Measurements from ENCODE around the gene SLC16A8. TPM values are rescaled to one million over a fixed set of nuclear protein-coding genes. Genes with fewer than 3 reads are reported as not detected.

SLC16A8 gene
- total and polyA plus RNA-seq, 2 of the 13 experiments (the other 11 are each of a cell fraction or from before 2014, with no cell fraction given), result not detected

GRCh38 chr22:38032681-38033521 is 51.1 kb downstream of the SLC16A8 start (continued):
- TF ChIP-seq EP300 (IDR thresholded peaks at IDR 0.05; ENCODE audit: low read depth in 2 of 2, low read length in 2 of 2) (peak in 1 of 2 experiments; percentile 29; a peak in 1 of 4 replicates), EP300 (CRISPR knock-in tag; IDR thresholded peaks at IDR 0.05; ENCODE audit: borderline replicate concordance) (0 out of 2 replicates have a peak, but pooled peaks have one; percentile 47), ZNF670 (CRISPR knock-in tag; IDR thresholded peaks at IDR 0.05; ENCODE audit: borderline replicate concordance) (no peak), TFAP4 (IDR thresholded peaks at IDR 0.05; ENCODE audit: borderline replicate concordance, low read depth) (peak; percentile 41; the same call in 1 of the 2 replicates), JUND (CRISPR knock-in tag; IDR thresholded peaks at IDR 0.05) (0 out of 2 replicates have a peak, but pooled peaks have one; percentile 21), AHDC1 (CRISPR knock-in tag; IDR thresholded peaks at IDR 0.05; ENCODE audit: borderline replicate concordance) (0 out of 2 replicates have a peak, but pooled peaks have one; percentile 37), HIVEP1 (CRISPR knock-in tag; IDR thresholded peaks at IDR 0.05) (no peak), AGO1 (IDR thresholded peaks at IDR 0.05; ENCODE audit: low read depth, low read length, poor library complexity, severe bottlenecking) (no peak), KLF16 (CRISPR knock-in tag; IDR thresholded peaks at IDR 0.05) (peak in 1 of 2 experiments; percentile 33; a peak in 1 of 4 replicates), RARA (CRISPR knock-in tag; IDR thresholded peaks at IDR 0.05) (peak; percentile 90), FOXA3 (CRISPR knock-in tag; IDR thresholded peaks at IDR 0.05) (peak; percentile 80), TBP (CRISPR knock-in tag; IDR thresholded peaks at IDR 0.05) (no peak), BCL6 (CRISPR knock-in tag; IDR thresholded peaks at IDR 0.05) (0 out of 2 replicates have a peak, but pooled peaks have one; percentile 15), TCF7 (IDR thresholded peaks at IDR 0.05; ENCODE audit: low read depth) (peak; percentile 57; the same call in 1 of the 2 replicates), LBX2 (CRISPR knock-in tag; IDR thresholded peaks at IDR 0.05; ENCODE audit: borderline replicate concordance) (no peak), ZNF589 (CRISPR knock-in tag; conservative IDR thresholded peaks at IDR 0.05) (0 out of 2 replicates have a peak, but pooled peaks have one; percentile 10), PBX3 (CRISPR knock-in tag; IDR thresholded peaks at IDR 0.05; ENCODE audit: borderline replicate concordance) (no peak), FOXO1 (CRISPR knock-in tag; IDR thresholded peaks at IDR 0.05) (peak; percentile 35; the same call in 1 of the 2 replicates), RFX5 (IDR thresholded peaks at IDR 0.05; ENCODE audit: low read depth, low read length) (no peak), PAF1 (CRISPR knock-in tag; IDR thresholded peaks at IDR 0.05) (no peak)
